ENCODE results near the gene GRHL1. TPM values are rescaled to one million over a fixed set of nuclear protein-coding genes. Genes with fewer than 3 reads are reported as not detected.

The GRHL1 gene
- polyA plus RNA-seq, 1 donor (not counting 4 experiments of a cell fraction or from before 2014, with no cell fraction given), result 7.8 TPM

DNA sequence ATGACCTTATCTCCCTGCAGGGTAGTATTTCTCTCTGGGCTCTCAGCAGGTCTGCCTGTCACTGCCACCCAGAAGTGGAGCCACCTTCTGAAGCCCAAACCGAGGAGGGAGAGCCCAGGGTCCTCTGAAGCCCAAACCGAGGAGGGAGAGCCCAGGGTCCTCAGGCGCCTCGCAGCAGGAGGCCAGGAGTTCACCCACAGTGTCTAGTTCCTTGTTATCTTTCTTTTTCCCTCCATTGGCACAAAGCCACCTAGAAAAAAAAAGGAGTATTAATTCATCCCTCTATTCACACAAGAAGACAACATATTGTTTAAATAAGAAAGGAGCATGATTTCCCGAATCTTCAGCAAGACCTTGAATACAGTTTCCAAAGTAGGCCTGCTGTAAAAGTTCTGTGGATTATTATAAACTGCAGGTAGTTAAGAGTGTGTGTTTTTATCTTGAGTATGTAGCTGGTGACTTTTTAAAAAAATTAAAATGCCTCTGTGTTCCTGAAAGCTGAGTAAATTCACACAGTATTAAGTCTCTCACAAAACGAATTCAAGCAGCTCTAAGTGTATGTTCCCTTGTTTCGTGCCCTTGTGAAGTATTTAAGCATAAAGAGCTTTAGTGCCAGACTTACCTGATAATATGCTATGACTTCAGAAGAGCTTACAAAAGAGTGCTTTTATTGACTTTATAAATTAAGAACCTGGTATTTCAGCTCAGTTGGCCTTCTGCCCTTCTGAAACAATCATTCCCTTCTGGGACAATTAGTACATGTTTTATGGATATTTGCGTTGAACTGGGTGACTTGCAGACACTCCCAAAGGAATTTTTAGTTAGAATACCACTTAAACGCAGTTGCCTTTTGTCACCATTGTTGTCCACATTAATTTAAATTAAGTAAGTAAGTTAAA, 11.7 kb upstream of the GRHL1 start:
- H3K9me3 ChIP-seq (ENCODE audit: control insufficient read depth, low read depth, low read length), result no peaks in the 10 kb centered on the region
- H3K4me2 ChIP-seq (ENCODE audit: control insufficient read depth, extremely low read depth, insufficient read depth, low read depth, low read length), result no peak overlapping the region
- dilution Hi-C loops (cut with MboI; ENCODE audit: extremely low pct_ligation_motif_present, low sequenced_read_pairs), result no loop called here
- H3K27ac ChIP-seq (ENCODE audit: control insufficient read depth, insufficient read depth, low read length), result no peak overlapping the region
- no peaks in the 10 kb centered on the region for H3K9me1 ChIP-seq (ENCODE audit: control insufficient read depth, extremely low read depth, insufficient read depth, low read length)
- H2AFZ ChIP-seq (ENCODE audit: control insufficient read depth, low read length), result no peak overlapping the region
- H4K20me1 ChIP-seq (ENCODE audit: control insufficient read depth, extremely low read depth, insufficient read depth, low read length), result no peaks in the 10 kb centered on the region
- H3K36me3 ChIP-seq (ENCODE audit: control insufficient read depth in 2 of 2, extremely low read depth in 1 of 2, insufficient read depth in 2 of 2, low read length in 2 of 2), result no peaks in the 10 kb centered on the region
- peaks cover 16% of the 10 kb centered on the region for H3K4me1 ChIP-seq (ENCODE audit: control insufficient read depth, extremely low read depth, insufficient read depth, low read length)
- no peak for DNase-seq (ENCODE audit: low read depth, low spot score)
- no peak for FAIRE-seq
- TF ChIP-seq EZH2 (IDR thresholded peaks at IDR 0.05; ENCODE audit: low read length), result no peak
- TF ChIP-seq CTCF (optimal IDR thresholded peaks at IDR 0.05 in 1 of 3, IDR thresholded peaks at IDR 0.05 in 1 of 3, conservative IDR thresholded peaks at IDR 0.05 in 1 of 3; ENCODE audit: extremely low read depth in 1 of 3, insufficient read depth in 2 of 3, low read length in 3 of 3), result no peak
- no peaks in the 10 kb centered on the region for H3K79me2 ChIP-seq (ENCODE audit: control insufficient read depth, insufficient read depth, low read length)
- no peaks in the 10 kb centered on the region for H3K27me3 ChIP-seq (ENCODE audit: control insufficient read depth, extremely low read depth, insufficient read depth, low read length)
- no peak overlapping the region for H3K4me3 ChIP-seq (ENCODE audit: control insufficient read depth in 2 of 3, extremely low read depth in 1 of 3, insufficient read depth in 2 of 3, low read depth in 1 of 3, low read length in 3 of 3)
- no peak overlapping the region for H3K9ac ChIP-seq (ENCODE audit: control insufficient read depth, extremely low read depth, insufficient read depth, low read length)

- H3K36me3 ChIP-seq (ENCODE audit: control insufficient read depth in 2 of 2, extremely low read depth in 1 of 2, insufficient read depth in 2 of 2, low read length in 2 of 2), result no peaks in the 10 kb centered on the region
- DNase-seq (ENCODE audit: low read depth, low spot score) (peak; percentile 38), FAIRE-seq (peak; percentile 67)
- peak overlapping the region; percentile 64 for H2AFZ ChIP-seq (ENCODE audit: control insufficient read depth, low read length)
- H3K9me3 ChIP-seq (ENCODE audit: control insufficient read depth, low read depth, low read length), result no peaks in the 10 kb centered on the region
- peak overlapping the region; percentile 48 for H3K27ac ChIP-seq (ENCODE audit: control insufficient read depth, insufficient read depth, low read length)
- dilution Hi-C loops (cut with MboI; ENCODE audit: extremely low pct_ligation_motif_present, low sequenced_read_pairs), result no loop called here
- H3K9ac ChIP-seq (ENCODE audit: control insufficient read depth, extremely low read depth, insufficient read depth, low read length), result peak overlapping the region; percentile 35
- H3K4me1 ChIP-seq (ENCODE audit: control insufficient read depth, extremely low read depth, insufficient read depth, low read length), result peaks cover 16% of the 10 kb centered on the region
- no peaks in the 10 kb centered on the region for H3K79me2 ChIP-seq (ENCODE audit: control insufficient read depth, insufficient read depth, low read length)
- peaks cover 10% of the 10 kb centered on the region for H3K27me3 ChIP-seq (ENCODE audit: control insufficient read depth, extremely low read depth, insufficient read depth, low read length)
- no peak for TF ChIP-seq CTCF (optimal IDR thresholded peaks at IDR 0.05 in 1 of 3, IDR thresholded peaks at IDR 0.05 in 1 of 3, conservative IDR thresholded peaks at IDR 0.05 in 1 of 3; ENCODE audit: extremely low read depth in 1 of 3, insufficient read depth in 2 of 3, low read length in 3 of 3)
- TF ChIP-seq EZH2 (IDR thresholded peaks at IDR 0.05; ENCODE audit: low read length), result no peak
- peak overlapping the region; percentile 58 for H3K4me2 ChIP-seq (ENCODE audit: control insufficient read depth, extremely low read depth, insufficient read depth, low read depth, low read length)
- H3K9me1 ChIP-seq (ENCODE audit: control insufficient read depth, extremely low read depth, insufficient read depth, low read length), result no peaks in the 10 kb centered on the region
- no peaks in the 10 kb centered on the region for H4K20me1 ChIP-seq (ENCODE audit: control insufficient read depth, extremely low read depth, insufficient read depth, low read length)
- no peak overlapping the region for H3K4me3 ChIP-seq (ENCODE audit: control insufficient read depth in 2 of 3, extremely low read depth in 1 of 3, insufficient read depth in 2 of 3, low read depth in 1 of 3, low read length in 3 of 3)
Measured at GRCh38 chr2:9941196-9941995, 10.1 kb upstream of the GRHL1 start.
